Heart left ventricle (tissue), 16 donors: Measurements from ENCODE around the gene FER1L5. TPM values are rescaled to one million over a fixed set of nuclear protein-coding genes. Genes with fewer than 3 reads are reported as not detected.
A peak's percentile ranks its signal among the peaks of the same experiment; 100 is the strongest.
"Not testable (repeated sequence)": the region's sequence is repeated elsewhere in the genome, so short reads cannot be mapped to it uniquely, and the experiment has no call there.

Experiments
- ATAC-seq, 4 donors: fragments of 200-7000 bp; cut with Tn5 transposase; one replicate each; pipeline ENCODE4 v1.9.1; 2020 to 2022; ENCODE audit warnings: moderate library complexity in 4 of 4, mild to moderate bottlenecking in 3 of 4, moderate number of reproducible peaks in 1 of 4
- DNase-seq, 5 donors: peaks; one replicate each; pipeline ENCODE4 v3.0.0-alpha.2; 2020
- H3K27ac ChIP-seq, 12 donors: fragments of 200-600 bp; sonication (generic) in 4 of 12; one replicate each; pipeline versions ENCODE4 v1.5.0 to v1.8.0; 2016 to 2022; ENCODE audit warnings: mild to moderate bottlenecking in 2 of 12
- H3K27me3 ChIP-seq, 9 donors: fragments of 200-600 bp; sonication (generic) in 2 of 9; one replicate each; pipeline versions ENCODE4 v1.5.1 to v1.8.0; 2016 to 2022; ENCODE audit warnings: mild to moderate bottlenecking in 3 of 9
- H3K36me3 ChIP-seq, 9 donors: fragments of 200-600 bp; sonication (generic) in 2 of 9; one replicate each; pipeline versions ENCODE4 v1.5.0 to v1.8.0; 2018 to 2022; ENCODE audit warnings: mild to moderate bottlenecking in 2 of 9
- H3K4me1 ChIP-seq, 12 donors: fragments of 200-600 bp; sonication (generic) in 4 of 12; one replicate each; pipeline versions ENCODE4 v1.5.0 to v1.8.0; 2016 to 2022; ENCODE audit warnings: mild to moderate bottlenecking in 3 of 12
- H3K4me3 ChIP-seq, 12 donors: fragments of 200-600 bp; sonication (generic) in 4 of 12; one replicate each; pipeline versions ENCODE4 v1.5.0 to v1.8.0; 2017 to 2022; ENCODE audit warnings: mild to moderate bottlenecking in 9 of 12, moderate library complexity in 4 of 12
- H3K9me3 ChIP-seq, 12 donors: fragments of 200-600 bp; sonication (generic) in 4 of 12; one replicate each; pipeline versions ENCODE4 v1.5.0 to v1.8.0; 2016 to 2022; ENCODE audit warnings: mild to moderate bottlenecking in 1 of 12
- POLR2A ChIP-seq, 2 donors: fragments of 450-650 bp; IDR thresholded peaks; one replicate each; pipeline ENCODE4 v1.6.1; 2017; ENCODE audit warnings: antibody characterized with exemption in 2 of 2, mild to moderate bottlenecking in 2 of 2, moderate library complexity in 2 of 2
- WGBS, 4 donors: extraction: QIAGEN DNeasy Blood & Tissue Kit in 2 of 4; methylation state at CpG; one replicate each; pipeline versions ENCODE4 v1.1.5 to v1.1.7; 2013 to 2018; 5-methylcytosine and 5-hydroxymethylcytosine counted together
- intact Hi-C, 10 donors: fragments of 100-400 bp; cut with DNase I; formaldehyde crosslinking; loops; one replicate each; pipeline versions ENCODE4 v1.11.1 to v1.14.2; 2022
- polyA plus RNA-seq, 2 donors: library from polyadenylated mRNA; stranded (reverse); fragments of 200-250 nt; gene quantifications; one replicate each; pipeline ENCODE4 v1.2.3, GENCODE V29; 2013
- total RNA-seq, 9 donors: library from RNA; depleted of rRNA in 2 of 9; stranded (reverse); fragments of >200 nt in 2 of 9; fragmentation: NEBNext Ultra II Directional in 3 of 9; extraction: Animal tissue kit (Norgen Biotek cat#: 25700) in 3 of 9; gene quantifications; one replicate each; pipeline versions ENCODE4 v1.1.0 to v1.2.4, GENCODE V29; 2016 to 2023
- TF ChIP-seq, protein P1 (sequence below), 12 donors: fragments of 200-600 bp; sonication (generic) in 4 of 12; IDR thresholded peaks; one replicate each; pipeline versions ENCODE4 v1.5.0 to v1.8.0; 2018 to 2022; ENCODE audit warnings: antibody characterized with exemption in 12 of 12, mild to moderate bottlenecking in 5 of 12
- donor health status: ischemic (EF 13 %, LVEDD 7.1; RV severe dilation, severe dysfunction).
- donor health status: healthy with polysubstance abuse.
- donor health status: DM: no; HTN: yes; CAD: no.
- donor health status: DM: no; HTN: no; CAD: no.
- donor health status: ischemic (EF 25% LVEDD 6.9; RV normal size, moderate dysfunction).
- donor health status: ischemic (EF 25% LVEDD 5.7; RV mildly dilated, moderate dysfunction).
- donor health status: healthy.
- donor health status: DM: yes; HTN: yes; CAD: no.
- donor health status: ischemic (EF 35%, LVEDD 5.7; RV mildly dilated, moderate dysfunction).
- donor health status: nonischemic (EF 11% LVEDD 7.7; RV severe dilation, severe dysfunction).
- donor health status: DM: yes; HTN: yes; CAD: no.
- donor health status: PGD.
- donor health status: ischemic (EF 29% LVEDD 5.4; RV normal size, mild dysfunction).
- donor health status: nonischemic (EF 23%, LVEDD 6.1; RV moderate dilation, normal function).

Gene FER1L5
- total and polyA plus RNA-seq, 11 donors, result 0.01 to 0.15 (median 0.07) TPM; not detected in 7

DNA sequence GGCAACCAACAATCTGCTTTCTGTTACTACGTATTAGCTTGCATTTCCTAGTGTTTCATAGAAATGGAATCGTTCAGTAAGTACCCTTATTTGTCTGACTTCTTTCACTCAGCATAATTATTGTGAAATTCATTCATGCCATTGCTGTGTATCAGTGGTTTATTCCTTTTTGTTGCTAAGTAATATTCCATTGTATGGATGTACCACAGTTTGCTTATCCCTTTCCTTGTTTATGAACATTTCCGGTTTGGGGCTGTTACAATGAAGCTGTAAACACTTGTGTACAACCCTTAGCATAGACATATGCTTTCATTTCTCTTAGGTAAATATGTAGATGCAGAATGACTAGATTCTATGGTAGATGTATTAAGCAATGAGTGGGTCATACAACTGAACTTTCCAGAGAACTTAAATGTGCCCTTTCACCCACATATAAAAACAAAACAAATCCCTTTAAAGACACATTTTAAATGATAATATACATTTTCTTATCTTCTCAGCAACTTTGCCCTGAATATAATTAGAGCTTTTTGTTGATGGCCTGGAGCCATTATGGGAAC lies 21.9 kb downstream of the FER1L5 start:
- intact Hi-C loops, result no loop called here
- Histone ChIP-seq H3K4me3 (no peak overlapping the region), H3K27me3 (no peaks in the 10 kb centered on the region), H3K27ac (peak overlapping the region in 10 of 12 donors; percentile 23 to 64 (median 52)), H3K36me3 (no peaks in the 10 kb centered on the region), H3K9me3 (peaks cover 0 to 8% (median 0%) of the 10 kb centered on the region in 12 donors), H3K4me1 (peaks cover 0 to 17% (median 4%) of the 10 kb centered on the region in 12 donors)
- ATAC-seq (no peak), DNase-seq (no peak)
- no peak for TF ChIP-seq POLR2A (IDR thresholded peaks at IDR 0.05)
- TF ChIP-seq, protein P1, sequence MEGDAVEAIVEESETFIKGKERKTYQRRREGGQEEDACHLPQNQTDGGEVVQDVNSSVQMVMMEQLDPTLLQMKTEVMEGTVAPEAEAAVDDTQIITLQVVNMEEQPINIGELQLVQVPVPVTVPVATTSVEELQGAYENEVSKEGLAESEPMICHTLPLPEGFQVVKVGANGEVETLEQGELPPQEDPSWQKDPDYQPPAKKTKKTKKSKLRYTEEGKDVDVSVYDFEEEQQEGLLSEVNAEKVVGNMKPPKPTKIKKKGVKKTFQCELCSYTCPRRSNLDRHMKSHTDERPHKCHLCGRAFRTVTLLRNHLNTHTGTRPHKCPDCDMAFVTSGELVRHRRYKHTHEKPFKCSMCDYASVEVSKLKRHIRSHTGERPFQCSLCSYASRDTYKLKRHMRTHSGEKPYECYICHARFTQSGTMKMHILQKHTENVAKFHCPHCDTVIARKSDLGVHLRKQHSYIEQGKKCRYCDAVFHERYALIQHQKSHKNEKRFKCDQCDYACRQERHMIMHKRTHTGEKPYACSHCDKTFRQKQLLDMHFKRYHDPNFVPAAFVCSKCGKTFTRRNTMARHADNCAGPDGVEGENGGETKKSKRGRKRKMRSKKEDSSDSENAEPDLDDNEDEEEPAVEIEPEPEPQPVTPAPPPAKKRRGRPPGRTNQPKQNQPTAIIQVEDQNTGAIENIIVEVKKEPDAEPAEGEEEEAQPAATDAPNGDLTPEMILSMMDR (IDR thresholded peaks at IDR 0.05), result no peak
- 83 to 96% (median 90%) methylated on average over 3 of the region's 3 CpGs for WGBS, 4 donors

DNA sequence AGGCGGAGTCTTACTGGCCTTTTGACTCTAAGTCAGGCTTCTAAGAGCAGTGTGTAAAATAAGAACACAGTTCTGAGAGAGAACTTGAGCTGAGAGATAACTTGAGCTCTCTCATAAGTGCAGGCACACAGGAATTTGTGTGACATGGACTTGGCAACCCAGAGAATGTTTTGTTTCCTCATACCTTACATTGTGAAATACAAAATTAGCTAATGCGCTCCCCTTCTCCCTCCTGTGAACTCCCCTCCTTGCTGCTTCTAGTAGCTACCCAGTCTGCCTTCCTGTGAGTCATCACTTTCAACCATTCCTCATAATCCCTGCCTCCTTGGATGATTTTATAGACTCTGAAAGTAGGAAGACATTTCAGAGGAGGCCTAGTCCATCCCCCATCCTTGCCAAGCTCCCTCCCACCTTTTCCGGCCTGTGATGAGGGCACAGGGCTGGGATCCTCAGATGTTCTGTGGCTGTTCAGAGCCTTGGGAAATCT lies 22.6 kb downstream of the FER1L5 start:
- Histone ChIP-seq H3K9me3 (peaks cover 0 to 8% (median 0%) of the 10 kb centered on the region in 12 donors), H3K27ac (peak overlapping the region in 10 of 12 donors; percentile 23 to 64 (median 52)), H3K27me3 (no peaks in the 10 kb centered on the region), H3K4me1 (peaks cover 0 to 17% (median 4%) of the 10 kb centered on the region in 12 donors), H3K4me3 (no peak overlapping the region), H3K36me3 (no peaks in the 10 kb centered on the region)
- TF ChIP-seq, protein P1 (IDR thresholded peaks at IDR 0.05), result no peak
- no peak for TF ChIP-seq POLR2A (IDR thresholded peaks at IDR 0.05)
- 54 to 71% (median 57%) methylated on average over 3 of the region's 3 CpGs for WGBS, 4 donors
- ATAC-seq, result peak; percentile 45 to 92 (median 84)
- peak in 1 of 5 donors; percentile 35 for DNase-seq
- intact Hi-C loops, result no loop called here

DNA sequence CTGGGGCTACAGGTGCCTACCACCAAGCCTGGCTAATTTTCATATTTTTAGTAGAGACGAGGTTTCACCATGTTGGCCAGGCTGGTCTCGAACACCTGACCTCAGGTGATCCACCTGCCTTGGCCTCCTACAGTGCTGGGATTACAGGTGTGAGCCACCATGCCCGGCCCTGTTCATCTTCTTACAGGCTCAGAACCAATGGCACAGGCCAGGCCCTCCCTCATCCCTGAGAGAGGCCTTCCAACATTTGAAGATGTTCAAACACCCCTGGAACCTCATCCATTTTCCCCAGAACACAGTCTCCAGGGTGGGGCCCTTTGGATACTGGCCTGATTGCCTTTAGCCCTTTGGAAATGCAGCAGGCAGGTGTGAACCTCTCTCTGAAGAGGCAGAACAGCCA lies 23.2 kb downstream of the FER1L5 start:
- H3K9me3 ChIP-seq, DNase-seq, ATAC-seq, H3K27me3 ChIP-seq, intact Hi-C loops, H3K36me3 ChIP-seq, H3K4me3 ChIP-seq: not testable (repeated sequence)
- H3K27ac ChIP-seq, result peak overlapping the region in 10 of 12 donors; percentile 23 to 64 (median 52)
- WGBS, 4 donors, result 90 to 96% (median 94%) methylated on average over 3 of the region's 3 CpGs
- H3K4me1 ChIP-seq, result peaks cover 0 to 17% (median 4%) of the 10 kb centered on the region in 12 donors

DNA sequence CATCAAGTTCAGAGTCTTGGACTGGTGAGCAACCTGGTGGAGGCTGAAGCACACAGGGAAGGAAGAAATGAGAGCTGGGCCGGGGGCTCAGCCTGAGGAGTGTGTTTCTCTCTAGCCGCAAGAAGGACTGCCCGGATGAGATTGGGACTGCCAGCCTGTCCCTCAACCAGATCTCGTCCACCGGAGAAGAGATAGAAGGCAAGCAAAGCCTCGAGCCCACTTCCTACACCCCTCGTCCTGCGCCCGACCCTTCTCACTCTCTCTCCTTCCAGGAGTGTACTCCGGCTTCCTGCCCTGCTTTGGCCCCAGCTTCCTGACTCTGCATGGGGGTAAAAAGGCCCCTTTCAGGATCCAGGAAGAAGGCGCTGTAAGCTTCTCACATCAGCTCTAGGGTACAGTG lies 26.2 kb downstream of the FER1L5 start:
- peaks cover 0 to 17% (median 4%) of the 10 kb centered on the region in 12 donors for H3K4me1 ChIP-seq
- TF ChIP-seq POLR2A (IDR thresholded peaks at IDR 0.05), result no peak
- TF ChIP-seq, protein P1 (IDR thresholded peaks at IDR 0.05), result no peak
- H3K36me3 ChIP-seq, result no peaks in the 10 kb centered on the region
- intact Hi-C loops, result no loop called here
- H3K9me3 ChIP-seq, result peaks cover 0 to 8% (median 0%) of the 10 kb centered on the region in 12 donors
- WGBS, 4 donors, result 72 to 78% (median 74%) methylated on average over 11 of the region's 11 CpGs
- no peaks in the 10 kb centered on the region for H3K27me3 ChIP-seq
- no peak overlapping the region for H3K27ac ChIP-seq
- DNase-seq, result no peak
- no peak overlapping the region for H3K4me3 ChIP-seq
- ATAC-seq, result no peak
